ENCODE measurements around the gene FAM209A.
"Not testable (repeated sequence)": the region's sequence is repeated elsewhere in the genome, so short reads cannot be mapped to it uniquely, and the experiment has no call there.

FAM209A gene

GRCh38 chr20:56540415-56540814 is 15.9 kb downstream of the FAM209A start:
- no peak for DNase-seq (ENCODE audit: low spot score)

- no peak for DNase-seq (ENCODE audit: low spot score)
Observed at GRCh38 chr20:56542489-56543030, 18.0 kb downstream of the FAM209A start.

- no peak for DNase-seq (ENCODE audit: low spot score)
Observed at GRCh38 chr20:56551571-56551970, 27.0 kb downstream of the FAM209A start.

- no peak for DNase-seq (ENCODE audit: low spot score)
Observed at GRCh38 chr20:56552911-56553629, 28.5 kb downstream of the FAM209A start.

- DNase-seq (ENCODE audit: low spot score) = peak; percentile 75
Observed at GRCh38 chr20:56554869-56555268, 30.3 kb downstream of the FAM209A start.

- DNase-seq (ENCODE audit: low spot score) = no peak
Observed at GRCh38 chr20:56558968-56559367, 34.4 kb downstream of the FAM209A start.

GRCh38 chr20:56564526-56564925 is 40.0 kb downstream of the FAM209A start:
- DNase-seq (ENCODE audit: low spot score) = not testable (repeated sequence)

- DNase-seq (ENCODE audit: low spot score) = no peak
Observed at GRCh38 chr20:56565511-56565910, 41.0 kb downstream of the FAM209A start.

- DNase-seq (ENCODE audit: low spot score) = no peak
Observed at GRCh38 chr20:56566621-56567020, 42.1 kb downstream of the FAM209A start.

GRCh38 chr20:56570832-56571231 is 46.3 kb downstream of the FAM209A start:
- no peak for DNase-seq (ENCODE audit: low spot score)

- DNase-seq (ENCODE audit: low spot score) = no peak
Observed at GRCh38 chr20:56572172-56572571, 47.6 kb downstream of the FAM209A start.

GRCh38 chr20:56573986-56574385 is 49.4 kb downstream of the FAM209A start:
- no peak for DNase-seq (ENCODE audit: low spot score)

GRCh38 chr20:56574531-56575142 is 50.1 kb downstream of the FAM209A start:
- no peak for DNase-seq (ENCODE audit: low spot score)

GRCh38 chr20:56575157-56575556 is 50.6 kb downstream of the FAM209A start:
- no peak for DNase-seq (ENCODE audit: low spot score)

All from NAMALWA (cell line).